GM19468 (cell line): Measurements from ENCODE around the gene CIT.

Experiments used
- ATAC-seq: cut with Tn5 transposase; IDR thresholded peaks from one replicate; pipeline ENCODE4 v1.9.1; 2021; ENCODE audit warnings: mild to moderate bottlenecking, moderate library complexity, moderate number of reproducible peaks; ENCODE audit not compliant: unreplicated experiment; ENCODE audit errors: extremely low read depth

CIT gene

DNA sequence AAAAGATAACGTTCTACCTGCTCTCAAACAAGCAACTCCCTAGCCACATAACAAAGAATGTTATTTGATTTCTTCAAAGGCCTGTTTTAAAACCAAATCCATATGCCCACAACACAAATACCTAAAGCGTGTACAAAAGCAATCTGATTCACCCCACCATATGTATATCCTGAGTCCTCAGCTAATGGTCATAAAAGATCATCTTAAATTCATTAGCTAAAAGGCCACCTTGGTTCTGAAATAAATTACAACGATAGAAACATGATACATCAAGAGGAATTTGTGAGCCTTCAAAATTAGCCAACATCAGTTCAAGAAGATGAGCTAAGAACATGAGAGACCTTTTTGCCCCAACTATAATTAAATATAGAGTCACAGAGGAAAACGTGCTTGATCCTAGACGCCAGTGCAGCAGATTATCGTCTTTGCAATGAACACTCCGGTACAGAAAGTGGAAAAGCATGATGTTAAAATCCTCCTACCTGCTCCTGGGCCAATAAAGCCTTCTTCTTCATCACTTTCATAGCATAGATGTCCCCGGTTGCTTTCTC, 20.0 kb downstream of the CIT start:
- ATAC-seq: no peak

DNA sequence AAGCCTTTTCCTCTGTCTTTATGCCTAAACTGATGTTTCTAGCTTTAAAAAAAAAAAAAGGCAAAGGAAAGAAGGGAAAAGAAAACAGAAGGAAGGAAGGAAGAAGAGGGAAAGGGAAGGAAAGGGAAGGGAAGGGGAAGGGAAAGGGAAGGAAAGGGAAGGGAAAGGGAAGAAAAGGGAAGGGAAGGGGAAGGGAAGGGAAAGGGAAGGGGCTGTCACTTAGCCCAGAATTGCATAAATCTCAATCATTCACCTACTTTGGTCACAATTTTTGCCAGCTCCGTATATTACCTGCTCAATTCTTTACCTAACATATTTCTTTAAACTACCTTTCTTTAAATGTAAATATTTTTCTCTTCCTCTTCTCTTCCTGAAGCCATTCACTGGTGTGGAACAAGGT, 26.8 kb downstream of the CIT start:
- no peak for ATAC-seq

DNA sequence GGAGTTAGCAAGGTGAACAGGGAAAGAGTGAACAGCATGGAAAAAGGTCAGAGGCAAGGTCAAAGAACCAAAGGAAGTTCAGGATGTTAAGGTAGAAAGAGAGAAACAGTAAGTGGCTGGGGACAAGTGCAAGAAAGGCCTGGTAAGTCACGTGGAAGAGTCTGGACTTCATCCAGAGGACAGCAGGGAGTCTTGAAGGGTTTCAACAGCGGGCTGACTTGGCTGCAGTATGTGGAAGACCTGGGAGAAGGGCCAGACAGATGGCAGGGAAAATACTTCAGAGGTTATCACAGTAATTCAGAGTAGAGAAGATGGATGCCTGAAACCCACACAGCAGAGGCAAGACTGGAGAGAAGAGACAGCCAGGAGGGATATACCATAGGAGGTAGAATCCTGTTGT, 34.0 kb downstream of the CIT start:
- ATAC-seq: no peak

DNA sequence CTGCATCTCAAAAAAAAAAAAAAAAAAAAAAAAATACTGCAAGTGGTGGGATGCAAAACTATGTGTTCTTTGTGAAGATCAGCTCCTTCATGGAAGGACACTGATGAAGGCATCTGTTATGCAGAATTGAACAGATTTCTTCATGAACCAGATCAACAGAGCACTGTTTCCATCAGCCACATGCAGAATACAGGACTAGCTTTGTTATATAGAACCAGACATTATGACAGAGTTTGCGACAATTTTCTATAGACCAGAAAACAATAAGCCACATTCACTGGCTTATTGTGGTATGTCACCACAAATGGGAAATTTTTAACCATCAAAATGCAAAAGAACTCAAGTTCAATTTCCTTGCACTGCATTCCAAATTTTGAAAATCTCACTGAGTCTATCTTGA, 34.7 kb downstream of the CIT start:
- no peak for ATAC-seq

DNA sequence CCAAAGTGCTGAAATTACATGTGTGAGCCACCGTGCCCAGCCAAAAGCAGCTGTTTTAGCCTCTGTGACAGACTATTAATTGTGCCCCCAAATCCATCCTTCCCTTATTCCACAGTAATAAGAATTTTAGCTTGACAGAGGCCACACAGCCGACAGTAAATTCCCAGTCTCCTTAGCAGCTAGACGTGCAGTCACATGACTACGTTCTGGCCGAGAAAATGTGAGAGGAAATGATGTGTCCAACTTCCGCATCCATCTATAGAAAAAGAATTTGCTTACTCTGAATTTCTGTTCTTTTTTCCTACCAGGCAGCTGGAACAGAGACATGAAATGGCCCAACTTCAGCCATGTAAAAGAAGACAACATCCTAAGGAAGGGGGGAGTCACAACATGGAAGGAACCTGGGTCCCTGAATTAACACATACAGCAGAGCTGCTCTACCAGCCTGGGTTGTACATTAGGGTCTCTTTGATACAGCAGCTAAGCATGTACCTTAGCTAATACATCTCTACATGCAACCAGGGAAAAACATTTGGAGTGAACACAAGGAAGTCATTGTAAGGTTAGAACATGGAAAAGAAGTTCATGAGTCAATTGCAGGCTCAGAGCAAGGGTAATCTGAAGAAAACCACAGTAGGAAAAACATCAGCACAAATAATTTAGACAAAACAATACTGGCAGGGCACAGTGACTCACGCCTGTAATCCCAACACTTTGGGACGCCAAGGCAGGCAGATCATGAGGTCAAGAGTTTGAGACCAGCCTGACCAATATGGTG, 35.5 kb downstream of the CIT start:
- no peak for ATAC-seq

DNA sequence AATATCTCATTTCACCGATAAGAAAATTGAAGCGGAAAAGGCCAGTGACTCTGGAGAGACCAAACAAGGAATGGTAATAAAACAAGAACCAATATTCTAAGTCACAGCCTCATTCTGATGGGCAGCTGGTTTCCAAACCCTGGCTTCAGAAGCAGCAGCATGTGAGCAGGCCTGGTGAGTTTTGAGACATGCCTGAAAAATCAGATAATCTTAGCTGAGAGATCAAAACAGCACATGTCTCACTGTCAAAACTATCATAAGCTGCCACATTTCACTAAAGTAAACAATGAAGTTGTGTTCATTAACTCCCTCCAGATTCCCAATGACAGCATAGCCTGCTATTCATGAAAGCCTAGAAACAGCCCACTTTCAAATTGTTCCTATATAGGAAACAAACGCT, 36.5 kb downstream of the CIT start:
- ATAC-seq: no peak

DNA sequence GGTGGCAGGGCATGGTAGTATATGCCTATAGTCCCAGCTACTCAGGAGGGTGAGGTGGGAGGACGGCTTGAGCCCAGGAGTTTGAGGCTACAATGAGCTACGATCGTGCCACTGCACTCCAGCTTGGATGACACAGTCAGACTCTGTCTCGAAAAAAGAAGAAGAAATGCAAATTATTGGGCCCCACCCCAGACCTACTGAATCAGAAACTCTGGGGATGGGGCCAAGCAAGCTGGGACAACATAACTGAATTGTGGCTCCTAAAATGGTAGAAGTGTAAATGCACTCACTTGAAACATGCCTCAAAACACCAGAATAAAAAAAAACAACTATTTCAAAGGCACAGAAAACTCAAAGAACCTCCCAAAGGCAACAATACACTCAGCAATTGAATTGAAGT, 37.0 kb downstream of the CIT start:
- ATAC-seq: no peak

DNA sequence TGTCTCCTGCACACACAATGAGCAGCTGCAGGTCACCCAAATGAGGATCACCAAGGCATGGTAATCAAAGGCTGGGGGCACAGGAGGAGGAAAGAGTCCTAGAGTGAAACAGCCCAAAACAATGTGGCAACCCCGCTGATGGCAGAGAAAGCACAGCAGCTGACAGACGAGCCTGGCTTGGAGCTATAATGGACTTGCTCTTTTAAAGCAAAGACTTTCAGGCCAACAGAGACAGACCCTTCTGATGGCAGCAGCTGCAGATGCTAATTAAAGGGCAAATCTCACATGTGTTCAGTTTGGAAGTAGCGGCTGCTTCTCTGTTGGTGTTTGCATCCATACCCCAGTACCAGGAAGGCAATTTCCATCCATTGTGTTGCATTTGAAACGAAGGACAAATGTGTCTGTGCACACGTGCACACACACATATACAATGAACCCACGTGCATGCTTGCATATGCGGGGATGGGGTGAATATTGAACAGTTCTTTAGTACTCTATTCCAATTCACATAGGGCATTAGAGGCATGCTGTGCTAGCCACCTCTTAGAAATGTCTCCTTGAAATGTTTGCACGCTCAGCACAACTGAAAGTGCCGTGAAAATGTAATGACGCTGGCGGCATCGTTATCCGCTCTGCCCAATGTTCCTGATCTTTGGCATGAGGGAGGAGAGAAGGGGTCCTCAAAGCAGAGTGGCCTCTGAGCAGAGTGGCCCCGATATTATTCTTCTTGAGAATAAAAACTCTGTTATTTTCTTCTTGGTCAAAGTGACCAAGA, 38.1 kb downstream of the CIT start:
- ATAC-seq: no peak

DNA sequence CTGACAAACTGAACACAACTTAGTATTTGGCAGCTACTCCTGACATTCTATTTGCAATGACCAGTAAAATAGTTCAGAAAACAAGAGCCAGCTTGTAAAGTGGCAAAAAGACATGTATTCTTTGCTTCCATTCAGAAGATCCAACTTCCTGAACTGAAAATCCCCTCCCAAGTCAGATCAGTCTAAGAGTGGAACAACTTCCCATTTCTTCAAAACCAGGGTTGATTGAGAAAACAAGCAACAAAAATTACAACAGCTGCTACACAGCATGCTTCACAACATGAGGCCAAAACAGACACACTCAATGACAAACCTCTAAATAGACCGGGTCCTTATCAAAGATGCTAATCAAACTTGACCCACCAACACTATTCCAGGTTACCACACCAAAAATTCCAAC, 40.3 kb downstream of the CIT start:
- no peak for ATAC-seq

DNA sequence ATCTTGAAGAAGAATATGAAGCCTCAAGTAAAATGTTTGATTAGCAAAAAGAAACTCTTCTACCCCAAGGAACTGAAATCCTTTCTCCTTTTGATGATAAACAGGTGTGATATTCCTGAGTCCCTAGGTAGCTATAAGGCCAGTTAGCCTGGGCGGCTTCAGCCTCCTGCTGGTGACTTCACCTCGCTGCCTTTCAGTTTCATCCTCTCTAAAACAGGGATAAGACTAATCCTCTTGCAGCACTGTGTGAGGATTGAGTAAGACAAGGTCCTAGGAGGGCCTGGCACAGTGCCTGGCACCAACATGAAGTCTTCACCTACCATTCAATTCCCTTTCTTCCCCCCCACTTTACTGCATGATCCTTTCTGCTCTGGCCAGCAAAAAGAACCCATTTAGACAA, 42.1 kb downstream of the CIT start:
- ATAC-seq: no peak

DNA sequence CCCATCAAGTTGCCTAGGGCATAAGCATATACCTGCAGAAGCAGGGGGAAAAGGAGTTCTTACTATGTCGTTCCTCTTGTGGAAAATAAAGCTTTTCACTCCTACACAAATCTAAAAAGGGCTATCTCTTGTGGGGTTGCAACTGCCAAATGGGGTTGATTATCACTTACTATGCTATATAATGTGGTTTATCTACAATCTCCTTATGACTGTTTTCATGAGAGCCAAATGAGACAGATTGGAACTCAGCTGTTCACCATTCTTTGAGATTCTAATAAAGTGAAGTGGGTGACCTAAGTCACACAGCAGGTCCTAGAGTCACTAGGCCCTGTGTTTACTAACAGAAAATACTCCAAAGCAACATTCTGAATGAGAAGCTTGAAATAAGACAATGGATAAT, 47.7 kb downstream of the CIT start:
- ATAC-seq: no peak

DNA sequence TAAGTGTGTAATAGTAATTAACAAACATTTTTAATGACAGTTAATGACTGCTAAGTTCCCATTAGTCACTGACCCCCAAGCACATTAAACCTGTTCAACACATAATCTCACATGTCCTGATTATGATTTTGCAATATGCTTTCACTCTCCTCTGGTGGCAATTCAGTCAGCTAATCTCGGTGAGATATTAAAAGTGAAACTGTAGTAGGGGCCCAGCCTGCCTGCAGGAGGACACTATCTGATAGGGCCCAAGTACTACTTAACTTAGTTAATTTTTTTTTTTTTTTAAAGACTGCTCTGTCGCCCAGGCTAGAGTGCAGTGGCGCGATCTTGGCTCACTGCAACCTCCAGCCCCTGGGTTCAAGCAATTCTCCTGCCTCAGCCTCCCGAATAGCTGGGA, 48.8 kb downstream of the CIT start:
- ATAC-seq: no peak

DNA sequence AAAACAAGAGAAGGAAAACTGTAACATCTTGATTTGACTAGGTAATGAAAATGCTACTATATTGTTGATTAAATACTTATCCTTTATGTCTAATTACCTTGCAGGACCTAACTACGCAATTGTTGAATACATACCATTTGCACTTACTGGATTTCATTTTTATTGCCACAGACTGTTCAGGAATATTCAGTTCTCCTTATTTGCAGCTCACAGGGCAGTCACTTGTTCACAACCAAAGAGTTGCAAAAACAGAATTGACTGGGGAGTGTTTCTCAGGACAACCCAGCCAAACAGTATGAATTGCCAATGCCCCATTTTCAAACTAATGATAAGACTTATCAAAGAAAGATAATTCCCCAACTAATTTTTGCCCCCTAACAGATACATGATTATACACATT, 49.4 kb downstream of the CIT start:
- no peak for ATAC-seq

DNA sequence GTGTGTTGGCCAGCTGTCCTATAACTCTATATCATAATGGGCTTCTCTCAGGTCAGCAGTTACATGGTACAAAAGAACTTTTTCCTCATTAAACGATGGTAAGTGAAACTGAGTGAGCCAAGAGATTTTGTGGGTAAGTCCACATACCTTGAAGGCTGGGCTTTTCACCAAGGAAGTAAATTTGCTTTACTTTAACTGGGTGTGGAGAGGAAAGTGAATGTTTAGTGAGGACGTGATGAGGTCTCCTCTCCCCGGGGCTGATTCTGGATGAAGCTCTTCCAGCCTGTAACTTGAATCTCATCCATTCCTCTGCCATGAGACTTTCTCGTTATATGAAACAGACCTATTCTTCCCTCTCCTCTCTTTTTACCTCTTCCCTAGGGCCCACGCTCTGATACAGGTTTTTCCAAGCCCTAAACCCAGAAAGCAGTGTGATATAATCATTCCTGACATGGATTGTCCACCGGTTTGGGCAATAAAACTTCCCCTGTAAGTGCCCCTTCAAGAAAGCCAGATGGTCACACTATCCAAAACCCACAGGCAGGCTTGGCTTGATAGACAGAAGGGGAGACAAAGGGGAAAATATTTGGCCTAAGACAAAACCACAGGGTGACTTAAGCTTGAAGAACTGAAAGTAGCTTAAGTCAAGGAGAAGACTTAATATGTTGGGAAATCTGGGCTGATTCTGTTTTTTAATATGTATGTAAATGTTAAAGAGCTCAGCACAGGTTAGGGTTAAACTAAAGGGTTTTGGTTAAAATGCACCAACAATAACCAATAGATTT, 50.3 kb downstream of the CIT start:
- no peak for ATAC-seq

DNA sequence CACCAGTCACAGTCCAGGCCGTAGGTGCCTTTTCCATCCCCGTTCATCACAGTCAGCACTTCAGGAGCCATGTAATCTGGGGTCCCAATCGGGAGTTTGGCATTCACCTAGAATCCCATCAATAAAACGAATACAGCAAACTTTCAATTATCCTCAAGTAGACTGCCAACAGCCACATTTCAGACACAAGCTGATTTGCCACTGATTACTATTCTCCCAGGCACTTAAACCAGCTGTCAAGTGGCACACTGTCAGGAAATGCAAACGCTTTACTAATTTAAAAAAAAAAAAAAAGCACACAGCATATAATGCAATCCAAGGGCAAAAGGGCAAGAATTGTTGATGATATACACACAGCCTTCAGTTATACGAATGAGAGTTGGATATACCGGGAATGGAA, 51.9 kb downstream of the CIT start:
- ATAC-seq: no peak

DNA sequence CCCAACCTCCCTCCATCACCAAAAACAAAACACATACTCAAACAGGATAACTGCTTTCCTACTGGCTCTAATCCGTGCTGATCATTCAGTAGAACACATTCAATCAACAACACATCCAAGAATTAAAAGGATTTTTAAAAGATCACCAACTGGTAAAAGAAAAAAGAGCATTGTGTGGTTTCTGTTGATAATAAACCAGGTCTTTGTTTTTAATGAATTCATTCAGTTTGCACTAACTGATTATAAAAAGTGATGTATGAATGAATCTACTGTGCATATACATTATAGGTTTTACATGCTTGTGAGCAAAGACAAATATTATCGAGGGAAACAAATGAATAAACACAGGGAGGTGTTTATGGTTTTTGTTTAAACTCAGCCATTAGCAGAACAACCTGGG, 55.1 kb downstream of the CIT start:
- no peak for ATAC-seq

DNA sequence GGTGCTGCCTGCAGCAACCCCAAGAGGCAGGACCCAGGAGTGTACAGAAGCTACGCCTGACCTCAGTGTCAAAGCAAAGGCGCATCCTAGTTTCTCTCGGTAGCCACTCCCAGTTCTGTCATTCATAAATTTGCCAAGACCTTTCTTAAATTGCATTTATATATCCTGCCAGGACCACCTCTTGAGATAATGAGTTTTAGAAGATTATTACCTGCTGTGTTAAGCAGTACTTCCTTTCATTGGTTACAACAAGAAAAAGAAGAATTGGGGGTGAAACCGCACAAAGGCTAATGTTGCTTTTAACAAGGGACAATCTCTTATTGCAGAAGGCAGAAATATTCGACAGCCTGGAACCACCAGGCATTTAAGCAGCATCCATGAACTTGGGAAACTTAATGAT, 57.8 kb downstream of the CIT start:
- no peak for ATAC-seq

DNA sequence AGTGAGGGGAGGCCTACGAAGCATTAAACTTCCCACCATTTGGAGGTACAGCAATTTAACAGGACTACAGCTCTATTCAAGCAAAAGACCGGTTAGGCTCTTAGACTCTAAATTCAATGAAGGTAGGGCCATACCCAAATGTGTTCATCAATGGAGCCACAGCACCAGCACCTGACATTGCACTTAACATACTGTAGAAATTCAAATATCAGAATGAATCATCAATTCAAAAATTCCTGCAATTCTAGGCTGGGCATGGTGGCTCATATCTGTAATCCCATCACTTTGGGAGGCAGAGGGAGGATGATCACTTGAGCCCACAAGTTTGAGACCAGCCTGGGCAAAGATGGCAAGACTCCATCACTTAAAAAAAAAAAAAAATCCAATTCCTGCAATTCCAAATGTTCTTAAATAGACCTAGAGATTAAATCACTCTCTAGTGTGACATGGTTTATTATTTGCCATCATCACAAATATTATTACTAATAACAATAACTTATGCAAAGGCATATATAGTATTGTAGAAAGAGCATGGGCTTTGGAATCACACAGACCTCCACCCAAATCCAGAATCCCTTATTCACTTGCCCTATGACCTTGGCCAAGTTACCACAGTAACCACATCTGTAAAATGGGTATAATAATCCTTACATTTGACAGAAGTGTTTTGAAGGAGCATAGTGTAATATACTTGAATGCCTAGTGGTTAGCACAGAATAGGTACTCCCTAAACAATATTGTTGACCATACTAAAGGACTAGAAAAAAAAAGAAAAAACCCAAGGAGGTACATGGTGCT, 59.4 kb downstream of the CIT start:
- ATAC-seq: no peak

DNA sequence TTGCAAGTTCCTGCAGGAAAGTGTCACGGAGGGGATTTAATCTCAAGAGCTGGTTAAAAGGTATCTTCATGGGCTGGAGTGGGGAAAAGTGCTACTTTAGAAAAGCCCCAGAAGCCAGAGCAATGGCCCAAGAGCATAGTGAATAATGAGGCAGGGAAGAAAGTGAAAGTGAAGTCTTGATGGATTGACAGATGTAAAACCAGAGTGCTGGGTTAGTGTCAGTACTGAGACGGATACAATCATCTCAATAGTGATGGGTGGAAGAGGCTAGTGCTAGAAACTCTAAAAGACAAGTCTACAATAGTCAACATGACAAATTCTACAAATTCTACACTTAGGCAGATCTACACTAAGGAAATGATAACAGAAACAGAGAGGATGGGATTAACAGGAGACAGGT, 68.1 kb downstream of the CIT start:
- no peak for ATAC-seq

DNA sequence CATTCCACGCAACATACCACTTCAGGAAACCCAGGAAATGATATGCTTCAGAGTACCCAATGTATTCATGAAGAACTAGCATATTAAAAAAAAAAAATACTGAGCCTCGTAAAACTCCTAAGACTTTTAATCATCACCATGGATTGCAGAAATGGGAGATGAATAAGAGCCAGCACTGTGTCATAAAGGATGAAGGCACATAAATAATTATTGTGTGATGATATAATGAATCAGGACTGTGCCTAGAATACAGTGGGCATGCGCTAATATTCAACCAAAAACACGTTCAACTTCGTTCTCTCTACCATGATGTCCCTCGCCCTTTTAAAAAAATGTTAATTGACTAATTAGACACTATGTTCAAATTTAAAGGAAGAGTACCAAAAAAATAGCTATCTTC, 68.7 kb downstream of the CIT start:
- no peak for ATAC-seq
